ENCODE results near the gene TLK2.

The TLK2 gene

DNA sequence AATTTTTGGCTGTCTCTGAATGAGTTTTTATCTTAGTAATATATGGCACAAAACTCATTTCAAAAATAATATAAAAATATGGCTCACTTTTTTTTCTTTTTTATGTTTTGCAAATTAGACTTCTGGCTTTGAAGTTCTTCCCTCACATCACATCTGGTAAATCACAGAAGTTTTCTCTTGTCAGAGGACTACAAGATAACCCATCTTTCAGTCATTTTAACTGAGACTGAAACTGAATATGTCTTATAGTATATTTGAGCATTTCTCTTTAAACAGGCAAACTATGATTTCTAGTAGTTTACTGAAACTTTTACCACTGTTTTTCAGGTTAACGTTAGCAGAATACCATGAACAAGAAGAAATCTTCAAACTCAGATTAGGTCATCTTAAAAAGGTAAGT, 97.8 kb downstream of the TLK2 start:
- ChIA-PET CTCF (interaction anchor here (0.6 kb wide), 1 partner anchor 116 kb away, joined by 3 read pairs; no protein-coding TSS in a partner anchor), POLR2A (no interaction called here)
- Histone ChIP-seq H3K36me3 (ENCODE audit: control insufficient read depth in 2 of 2, insufficient read depth in 1 of 2, low read length in 2 of 2) (peaks cover 64 to 75% of the 10 kb centered on the region in 2 experiments), H3K4me3 (ENCODE audit: low read depth, low read length) (no peak overlapping the region), H3K27ac (ENCODE audit: extremely low read depth, low read depth, low read length) (no peak overlapping the region), H3K4me1 (ENCODE audit: control insufficient read depth, insufficient read depth, low read length) (no peaks in the 10 kb centered on the region), H3K9me3 (ENCODE audit: control insufficient read depth, insufficient read depth, low read depth, low read length) (no peaks in the 10 kb centered on the region)
- TF ChIP-seq ZNF426 (tag by site-specific recombination; IDR thresholded peaks at IDR 0.05) (no peak), ZNF169 (tag by site-specific recombination; IDR thresholded peaks at IDR 0.05) (no peak), ZNF23 (tag by site-specific recombination; IDR thresholded peaks at IDR 0.05; ENCODE audit: borderline replicate concordance) (no peak), ZNF121 (tag by site-specific recombination; IDR thresholded peaks at IDR 0.05) (no peak), ZNF114 (tag by site-specific recombination; IDR thresholded peaks at IDR 0.05) (no peak), ZNF423 (tag by site-specific recombination; IDR thresholded peaks at IDR 0.05) (no peak), ZNF701 (tag by site-specific recombination; IDR thresholded peaks at IDR 0.05) (no peak), HOXA7 (CRISPR knock-in tag; IDR thresholded peaks at IDR 0.05; ENCODE audit: borderline replicate concordance) (no peak), GLI4 (tag by site-specific recombination; IDR thresholded peaks at IDR 0.05) (no peak), ZNF549 (tag by site-specific recombination; IDR thresholded peaks at IDR 0.05) (no peak), BCL11A (tag by site-specific recombination; IDR thresholded peaks at IDR 0.05; ENCODE audit: low read depth) (no peak), ZBTB7A (tag by site-specific recombination; IDR thresholded peaks at IDR 0.05; ENCODE audit: low read depth) (no peak), PRDM10 (tag by site-specific recombination; IDR thresholded peaks at IDR 0.05) (no peak), ZNF174 (tag by site-specific recombination; IDR thresholded peaks at IDR 0.05) (no peak), ZNF10 (tag by site-specific recombination; IDR thresholded peaks at IDR 0.05) (no peak), EGR2 (tag by site-specific recombination; IDR thresholded peaks at IDR 0.05; ENCODE audit: low read depth) (no peak), ZNF747 (tag by site-specific recombination; IDR thresholded peaks at IDR 0.05) (no peak)
- TF ChIP-seq, protein P1, sequence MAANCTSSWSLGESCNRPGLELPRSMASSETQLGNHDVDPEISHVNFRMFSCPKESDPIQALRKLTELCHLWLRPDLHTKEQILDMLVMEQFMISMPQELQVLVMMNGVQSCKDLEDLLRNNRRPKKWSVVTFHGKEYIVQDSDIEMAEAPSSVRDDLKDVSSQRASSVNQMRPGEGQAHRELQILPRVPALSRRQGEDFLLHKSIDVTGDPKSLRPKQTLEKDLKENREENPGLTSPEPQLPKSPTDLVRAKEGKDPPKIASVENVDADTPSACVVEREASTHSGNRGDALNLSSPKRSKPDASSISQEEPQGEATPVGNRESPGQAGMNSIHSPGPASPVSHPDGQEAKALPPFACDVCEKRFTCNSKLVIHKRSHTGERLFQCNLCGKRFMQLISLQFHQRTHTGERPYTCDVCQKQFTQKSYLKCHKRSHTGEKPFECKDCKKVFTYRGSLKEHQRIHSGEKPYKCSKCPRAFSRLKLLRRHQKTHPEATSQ (tag by site-specific recombination; IDR thresholded peaks at IDR 0.05), result no peak

DNA sequence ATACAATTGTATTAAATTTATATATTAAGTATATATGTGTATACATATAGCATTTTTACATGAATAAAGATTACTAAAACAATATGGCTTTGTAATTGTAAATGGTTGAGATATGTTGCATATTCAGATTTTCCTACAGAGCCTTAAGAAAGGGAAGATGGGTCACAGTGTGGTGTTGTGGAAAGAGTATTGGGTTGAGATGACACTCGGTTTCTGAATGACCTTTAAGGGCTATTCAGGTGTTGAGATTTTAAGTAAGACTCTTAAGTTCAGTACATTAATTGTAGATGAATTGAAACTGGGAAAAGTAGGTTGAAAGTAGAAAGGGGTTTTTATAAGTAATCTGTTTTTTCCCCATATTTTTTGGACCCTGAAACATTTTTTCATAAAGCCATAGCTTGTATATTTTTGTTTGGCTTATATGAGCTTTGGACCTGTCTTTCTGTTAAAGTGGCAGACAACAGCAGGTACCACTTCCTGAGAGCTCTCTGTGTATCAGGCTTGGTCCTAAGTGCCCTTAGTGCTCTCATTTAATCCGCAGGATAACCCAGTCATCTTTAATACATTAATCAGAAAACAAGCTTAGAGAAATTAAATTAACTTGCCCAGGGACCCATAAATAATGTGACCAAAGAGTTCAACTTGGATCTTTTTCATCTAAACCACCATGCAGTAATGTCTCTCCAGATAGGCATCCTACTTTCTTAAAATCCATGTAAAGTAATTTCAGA, 100.3 kb downstream of the TLK2 start:
- Histone ChIP-seq H3K27ac (ENCODE audit: extremely low read depth, low read depth, low read length) (no peak overlapping the region), H3K4me3 (ENCODE audit: low read depth, low read length) (no peak overlapping the region), H3K9me3 (ENCODE audit: control insufficient read depth, insufficient read depth, low read depth, low read length) (no peaks in the 10 kb centered on the region), H3K4me1 (ENCODE audit: control insufficient read depth, insufficient read depth, low read length) (no peaks in the 10 kb centered on the region), H3K36me3 (ENCODE audit: control insufficient read depth in 2 of 2, insufficient read depth in 1 of 2, low read length in 2 of 2) (peaks cover 74 to 82% of the 10 kb centered on the region in 2 experiments)
- ChIA-PET CTCF (interaction anchor here (0.6 kb wide), 1 partner anchor 992 kb away, joined by 4 read pairs; no protein-coding TSS in a partner anchor), POLR2A (no interaction called here)
- TF ChIP-seq SCRT1 (tag by site-specific recombination; IDR thresholded peaks at IDR 0.05; ENCODE audit: borderline replicate concordance) (no peak), ZNF660 (tag by site-specific recombination; IDR thresholded peaks at IDR 0.05) (no peak), ZNF501 (tag by site-specific recombination; IDR thresholded peaks at IDR 0.05) (no peak), ZSCAN18 (tag by site-specific recombination; IDR thresholded peaks at IDR 0.05) (no peak), ZBTB20 (tag by site-specific recombination; IDR thresholded peaks at IDR 0.05) (no peak), ZNF302 (tag by site-specific recombination; IDR thresholded peaks at IDR 0.05; ENCODE audit: low read depth) (no peak), ZNF248 (tag by site-specific recombination; IDR thresholded peaks at IDR 0.05) (no peak), MZF1 (tag by site-specific recombination; IDR thresholded peaks at IDR 0.05; ENCODE audit: borderline replicate concordance) (no peak), ZNF2 (tag by site-specific recombination; IDR thresholded peaks at IDR 0.05) (no peak), ZNF211 (tag by site-specific recombination; IDR thresholded peaks at IDR 0.05; ENCODE audit: low read depth) (no peak), ZNF776 (tag by site-specific recombination; IDR thresholded peaks at IDR 0.05; ENCODE audit: borderline replicate concordance) (no peak), SP3 (tag by site-specific recombination; IDR thresholded peaks at IDR 0.05) (no peak)

All from HEK293 (cell line).